ENCODE data around the gene ARHGAP29. TPM values are rescaled to one million over a fixed set of nuclear protein-coding genes. Genes with fewer than 3 reads are reported as not detected.

ARHGAP29 gene
- total RNA-seq, 1 experiment from 2014 or later = 137 TPM

DNA sequence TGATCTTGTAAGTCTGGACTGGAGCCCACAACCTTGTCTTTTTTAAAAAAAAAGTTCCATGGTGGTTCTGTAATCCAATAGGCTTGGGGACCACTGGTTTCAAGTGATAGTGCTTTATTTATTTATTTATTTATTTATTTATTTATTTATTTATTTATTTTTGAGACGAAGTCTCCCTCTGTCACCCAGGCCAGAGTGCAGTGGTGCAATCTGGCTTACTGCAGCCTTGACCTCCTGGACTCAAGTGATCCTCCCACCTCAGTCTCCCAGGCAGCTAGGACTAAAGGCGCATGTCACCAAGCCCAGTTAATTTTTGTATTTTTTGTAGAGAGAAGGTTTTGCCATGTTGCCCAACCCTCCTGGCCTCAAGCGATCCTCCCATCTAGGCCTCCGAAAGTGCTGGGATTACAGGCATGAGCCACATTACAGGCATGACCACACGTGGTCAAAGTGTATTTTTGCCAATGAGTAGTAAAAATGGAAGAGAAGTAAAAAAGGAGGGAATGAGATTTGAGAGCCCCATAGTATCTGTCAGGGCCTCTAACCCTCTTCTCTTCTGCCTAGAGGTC is 44.8 kb upstream of the ARHGAP29 start:
- TF ChIP-seq, protein P1, sequence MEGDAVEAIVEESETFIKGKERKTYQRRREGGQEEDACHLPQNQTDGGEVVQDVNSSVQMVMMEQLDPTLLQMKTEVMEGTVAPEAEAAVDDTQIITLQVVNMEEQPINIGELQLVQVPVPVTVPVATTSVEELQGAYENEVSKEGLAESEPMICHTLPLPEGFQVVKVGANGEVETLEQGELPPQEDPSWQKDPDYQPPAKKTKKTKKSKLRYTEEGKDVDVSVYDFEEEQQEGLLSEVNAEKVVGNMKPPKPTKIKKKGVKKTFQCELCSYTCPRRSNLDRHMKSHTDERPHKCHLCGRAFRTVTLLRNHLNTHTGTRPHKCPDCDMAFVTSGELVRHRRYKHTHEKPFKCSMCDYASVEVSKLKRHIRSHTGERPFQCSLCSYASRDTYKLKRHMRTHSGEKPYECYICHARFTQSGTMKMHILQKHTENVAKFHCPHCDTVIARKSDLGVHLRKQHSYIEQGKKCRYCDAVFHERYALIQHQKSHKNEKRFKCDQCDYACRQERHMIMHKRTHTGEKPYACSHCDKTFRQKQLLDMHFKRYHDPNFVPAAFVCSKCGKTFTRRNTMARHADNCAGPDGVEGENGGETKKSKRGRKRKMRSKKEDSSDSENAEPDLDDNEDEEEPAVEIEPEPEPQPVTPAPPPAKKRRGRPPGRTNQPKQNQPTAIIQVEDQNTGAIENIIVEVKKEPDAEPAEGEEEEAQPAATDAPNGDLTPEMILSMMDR (conservative IDR thresholded peaks at IDR 0.05) = no peak
- TF ChIP-seq EZH2 (IDR thresholded peaks at IDR 0.05; ENCODE audit: low read depth) = no peak
- Histone ChIP-seq H3K4me3 (no peak overlapping the region), H3K27me3 (ENCODE audit: insufficient read depth, low read depth) (no peaks in the 10 kb centered on the region), H3K36me3 (ENCODE audit: low read depth) (no peaks in the 10 kb centered on the region), H2AFZ (no peak overlapping the region), H4K20me1 (ENCODE audit: insufficient read depth) (no peaks in the 10 kb centered on the region), H3K27ac (no peak overlapping the region), H3K4me2 (no peak overlapping the region), H3K9me2 (ENCODE audit: insufficient read depth) (no peaks in the 10 kb centered on the region), H3K9me3 (ENCODE audit: insufficient read depth, low read depth) (peaks cover 2% of the 10 kb centered on the region; the same call in 1 of the 2 replicates), H3K79me2 (ENCODE audit: low read depth) (no peaks in the 10 kb centered on the region), H3K4me1 (replicated peaks; ENCODE audit: insufficient read depth) (peaks cover 26% of the 10 kb centered on the region), H3F3A (ENCODE audit: insufficient read depth, low read depth) (peaks cover 21% of the 10 kb centered on the region; the same call in 1 of the 2 replicates)
- CTCF ChIA-PET = no interaction called here
- intact Hi-C loops (cut with micrococcal nuclease; ENCODE audit: unreplicated experiment) = no loop called here
- BruUV-seq (replicated peaks) = no TSS peak
- peak in 1 of 2 experiments; percentile 11 for DNase-seq
- POLR2A ChIA-PET (ENCODE audit: unreplicated experiment) = no interaction called here

GRCh38 chr1:94281361-94282142 is 44.2 kb upstream of the ARHGAP29 start:
- TF ChIP-seq, protein P1 (conservative IDR thresholded peaks at IDR 0.05) = no peak
- no peak for TF ChIP-seq EZH2 (IDR thresholded peaks at IDR 0.05; ENCODE audit: low read depth)
- H3K27ac ChIP-seq = no peak overlapping the region
- no peak overlapping the region for H2AFZ ChIP-seq
- peaks cover 15% of the 10 kb centered on the region; the same call in 1 of the 2 replicates for H3F3A ChIP-seq (ENCODE audit: insufficient read depth, low read depth)
- no peaks in the 10 kb centered on the region for H3K79me2 ChIP-seq (ENCODE audit: low read depth)
- BruUV-seq (replicated peaks) = no TSS peak
- DNase-seq = peak in 1 of 2 experiments; percentile 26
- no peaks in the 10 kb centered on the region for H3K9me2 ChIP-seq (ENCODE audit: insufficient read depth)
- CTCF ChIA-PET = no interaction called here
- no peaks in the 10 kb centered on the region for H3K27me3 ChIP-seq (ENCODE audit: insufficient read depth, low read depth)
- POLR2A ChIA-PET (ENCODE audit: unreplicated experiment) = interaction anchor here (0.6 kb wide), 1 partner anchor 36 kb away, joined by 3 read pairs; no protein-coding TSS in a partner anchor
- no peak overlapping the region for H3K4me2 ChIP-seq
- intact Hi-C loops (cut with micrococcal nuclease; ENCODE audit: unreplicated experiment) = no loop called here
- H3K36me3 ChIP-seq (ENCODE audit: low read depth) = no peaks in the 10 kb centered on the region
- H3K4me1 ChIP-seq (replicated peaks; ENCODE audit: insufficient read depth) = peaks cover 20% of the 10 kb centered on the region
- H3K9me3 ChIP-seq (ENCODE audit: insufficient read depth, low read depth) = peaks cover 2% of the 10 kb centered on the region; the same call in 1 of the 2 replicates
- no peak overlapping the region for H3K4me3 ChIP-seq
- H4K20me1 ChIP-seq (ENCODE audit: insufficient read depth) = no peaks in the 10 kb centered on the region

DNA sequence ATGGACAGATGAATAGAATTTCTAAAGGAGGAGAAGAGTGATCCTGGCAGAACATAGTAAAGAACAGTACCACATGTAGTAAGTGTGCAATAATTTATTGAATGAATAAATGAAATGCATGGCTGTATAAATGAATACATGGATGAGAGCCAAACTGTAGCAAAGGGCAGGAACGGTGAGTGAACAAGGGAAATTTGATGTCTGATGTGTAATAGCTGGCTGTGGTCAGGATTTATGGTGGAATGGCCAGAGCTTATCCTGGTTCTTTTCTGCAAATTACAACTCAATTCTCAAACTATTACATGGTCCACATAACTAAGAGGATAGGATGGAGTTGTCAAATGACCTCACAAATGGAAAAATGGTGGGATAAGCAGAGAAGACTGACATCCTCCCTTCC is 43.2 kb upstream of the ARHGAP29 start:
- Histone ChIP-seq H3K4me1 (replicated peaks; ENCODE audit: insufficient read depth) (peaks cover 13% of the 10 kb centered on the region), H2AFZ (no peak overlapping the region), H3K27me3 (ENCODE audit: insufficient read depth, low read depth) (no peaks in the 10 kb centered on the region), H3K27ac (no peak overlapping the region), H3K4me2 (no peak overlapping the region), H3K9me3 (ENCODE audit: insufficient read depth, low read depth) (peaks cover 2% of the 10 kb centered on the region; the same call in 1 of the 2 replicates), H3K4me3 (no peak overlapping the region), H3K36me3 (ENCODE audit: low read depth) (no peaks in the 10 kb centered on the region), H3K79me2 (ENCODE audit: low read depth) (no peaks in the 10 kb centered on the region), H3K9me2 (ENCODE audit: insufficient read depth) (no peaks in the 10 kb centered on the region), H3F3A (ENCODE audit: insufficient read depth, low read depth) (peaks cover 9% of the 10 kb centered on the region; the same call in 1 of the 2 replicates), H4K20me1 (ENCODE audit: insufficient read depth) (no peaks in the 10 kb centered on the region)
- no TSS peak for BruUV-seq (replicated peaks)
- intact Hi-C loops (cut with micrococcal nuclease; ENCODE audit: unreplicated experiment) = no loop called here
- TF ChIP-seq EZH2 (IDR thresholded peaks at IDR 0.05; ENCODE audit: low read depth) = no peak
- TF ChIP-seq, protein P1 (conservative IDR thresholded peaks at IDR 0.05) = no peak
- no peak for DNase-seq
- ChIA-PET CTCF (interaction anchor here (0.9 kb wide), 1 partner anchor 12 kb away, joined by 5 read pairs; no protein-coding TSS in a partner anchor), POLR2A (ENCODE audit: unreplicated experiment) (no interaction called here)
